Measurements from ENCODE around the gene BRD8.

DNA sequence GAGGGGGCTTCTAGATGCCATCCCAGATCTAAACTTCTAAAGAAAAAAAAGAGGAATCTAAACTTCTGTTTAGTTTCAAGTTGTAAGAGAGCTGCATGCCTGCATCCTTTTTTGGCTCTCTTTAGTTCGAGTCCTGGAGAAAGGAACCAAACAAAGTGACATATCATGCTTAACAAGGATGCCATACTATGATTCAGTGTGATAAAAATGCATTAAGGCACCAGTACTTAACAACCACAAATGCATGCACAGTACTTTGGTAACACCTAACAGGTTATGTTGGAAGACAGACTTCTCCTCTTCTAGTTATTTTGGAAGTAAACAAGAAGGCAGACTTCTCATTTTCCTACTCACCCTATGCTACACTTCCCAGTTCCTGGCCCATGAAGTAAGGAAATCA is 66.5 kb downstream of the BRD8 start:
- no peak for TF ChIP-seq CTCF (IDR thresholded peaks at IDR 0.05)
- no peak for TF ChIP-seq POLR2A (IDR thresholded peaks at IDR 0.05)

Data from esophagus squamous epithelium (tissue), 4 donors.